Fibroblast of lung (primary cell): Measurements from ENCODE around the gene LHFPL5.

Source experiments
- EZH2 ChIP-seq: IDR thresholded peaks from 2 replicates; pipeline ENCODE4 v1.5.1; 2012; ENCODE audit warnings: low read length, control low read depth, mild to moderate bottlenecking; ENCODE audit errors: missing control alignments
- TF ChIP-seq, protein P1 (sequence below), 2 donors: IDR thresholded peaks in 1 of 2; conservative IDR thresholded peaks in 1 of 2; 1 replicate in 1 of 2; 2 replicates in 1 of 2; pipeline ENCODE4 v1.5.1; 2011 to 2012; ENCODE audit warnings: low read length in 2 of 2, control low read depth in 1 of 2, inconsistent platforms in 1 of 2, low read depth in 1 of 2, mild to moderate bottlenecking in 1 of 2

DNA sequence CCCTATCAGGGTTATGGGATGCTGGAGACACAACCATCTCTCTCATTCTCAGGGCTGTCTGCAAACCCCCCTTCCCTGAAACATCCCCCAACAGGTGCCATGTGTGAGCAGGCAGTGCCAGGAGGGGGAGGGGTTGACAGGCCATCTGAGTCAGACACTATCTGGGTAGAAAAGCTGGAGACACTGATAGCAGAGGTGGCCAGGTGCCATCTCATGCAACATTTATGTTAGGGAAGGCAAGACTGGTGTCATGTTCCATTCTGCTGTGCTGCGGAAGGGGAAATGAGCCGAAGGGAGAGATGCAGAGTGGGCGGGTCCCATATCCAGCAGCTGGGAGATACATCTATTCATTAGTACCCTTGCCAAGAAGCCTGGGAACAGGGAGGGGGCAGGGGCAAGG, 3.5 kb downstream of the LHFPL5 start:
- TF ChIP-seq, protein P1, sequence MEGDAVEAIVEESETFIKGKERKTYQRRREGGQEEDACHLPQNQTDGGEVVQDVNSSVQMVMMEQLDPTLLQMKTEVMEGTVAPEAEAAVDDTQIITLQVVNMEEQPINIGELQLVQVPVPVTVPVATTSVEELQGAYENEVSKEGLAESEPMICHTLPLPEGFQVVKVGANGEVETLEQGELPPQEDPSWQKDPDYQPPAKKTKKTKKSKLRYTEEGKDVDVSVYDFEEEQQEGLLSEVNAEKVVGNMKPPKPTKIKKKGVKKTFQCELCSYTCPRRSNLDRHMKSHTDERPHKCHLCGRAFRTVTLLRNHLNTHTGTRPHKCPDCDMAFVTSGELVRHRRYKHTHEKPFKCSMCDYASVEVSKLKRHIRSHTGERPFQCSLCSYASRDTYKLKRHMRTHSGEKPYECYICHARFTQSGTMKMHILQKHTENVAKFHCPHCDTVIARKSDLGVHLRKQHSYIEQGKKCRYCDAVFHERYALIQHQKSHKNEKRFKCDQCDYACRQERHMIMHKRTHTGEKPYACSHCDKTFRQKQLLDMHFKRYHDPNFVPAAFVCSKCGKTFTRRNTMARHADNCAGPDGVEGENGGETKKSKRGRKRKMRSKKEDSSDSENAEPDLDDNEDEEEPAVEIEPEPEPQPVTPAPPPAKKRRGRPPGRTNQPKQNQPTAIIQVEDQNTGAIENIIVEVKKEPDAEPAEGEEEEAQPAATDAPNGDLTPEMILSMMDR (conservative IDR thresholded peaks at IDR 0.05 in 1 of 2, IDR thresholded peaks at IDR 0.05 in 1 of 2; ENCODE audit: low read depth in 1 of 2, low read length in 2 of 2): no peak
- no peak for TF ChIP-seq EZH2
